NCI-H1694 treated with DMSO at 0.1 percent for 48 hours (cell line): ENCODE results near the gene ZNF217.
"Not testable (repeated sequence)": the region's sequence is repeated elsewhere in the genome, so short reads cannot be mapped to it uniquely, and the experiment has no call there.

Experiments used
- DNase-seq: peaks from one replicate; lab custom pipeline; 2025; lab: John Stamatoyannopoulos, UW

ZNF217 gene

DNA sequence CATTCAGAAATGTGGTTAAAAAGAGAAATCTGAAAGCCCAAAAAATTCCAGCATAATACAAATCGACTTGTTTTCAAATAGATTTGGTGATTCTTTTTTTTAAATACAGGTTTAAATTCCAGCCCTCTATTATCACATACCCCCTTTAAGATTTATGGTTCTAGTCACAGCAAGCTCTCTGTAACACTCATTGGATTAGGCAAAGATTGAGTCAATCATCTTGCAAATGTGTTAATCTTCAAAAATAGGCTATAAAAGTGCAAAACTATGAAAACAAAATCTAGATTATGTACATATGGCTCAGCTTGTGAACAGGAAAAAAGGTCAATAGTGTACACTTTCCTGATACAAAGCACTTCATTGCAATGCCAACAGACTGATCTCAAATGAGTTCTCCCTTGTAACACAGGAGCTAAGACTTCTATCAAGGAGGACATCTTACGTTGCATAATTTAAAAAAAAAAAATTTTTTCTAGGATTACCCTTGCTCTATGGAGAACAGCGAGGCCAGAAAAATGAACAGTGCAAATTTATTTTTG lies 26.2 kb downstream of the ZNF217 start:
- DNase-seq = no peak

DNA sequence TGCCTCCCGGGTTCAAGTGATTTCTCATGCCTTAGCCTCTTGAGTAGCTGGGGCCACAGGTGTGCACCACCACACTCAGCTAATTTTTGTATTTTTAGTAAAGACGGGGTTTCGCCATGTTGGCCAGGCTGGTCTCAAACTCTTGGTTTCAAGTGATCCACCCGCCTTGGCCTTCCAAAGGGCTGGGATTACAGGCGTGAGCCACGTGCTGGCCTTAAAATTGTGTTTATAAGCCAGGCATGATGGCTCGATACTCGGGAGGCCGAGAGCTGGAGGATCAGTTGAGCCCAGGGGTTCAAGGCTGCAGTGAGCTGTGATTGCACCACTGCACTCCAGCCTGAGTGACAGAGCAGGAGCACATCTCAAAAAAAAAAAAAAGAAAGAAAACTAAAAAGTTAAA lies 27.0 kb downstream of the ZNF217 start:
- not testable (repeated sequence) for DNase-seq

DNA sequence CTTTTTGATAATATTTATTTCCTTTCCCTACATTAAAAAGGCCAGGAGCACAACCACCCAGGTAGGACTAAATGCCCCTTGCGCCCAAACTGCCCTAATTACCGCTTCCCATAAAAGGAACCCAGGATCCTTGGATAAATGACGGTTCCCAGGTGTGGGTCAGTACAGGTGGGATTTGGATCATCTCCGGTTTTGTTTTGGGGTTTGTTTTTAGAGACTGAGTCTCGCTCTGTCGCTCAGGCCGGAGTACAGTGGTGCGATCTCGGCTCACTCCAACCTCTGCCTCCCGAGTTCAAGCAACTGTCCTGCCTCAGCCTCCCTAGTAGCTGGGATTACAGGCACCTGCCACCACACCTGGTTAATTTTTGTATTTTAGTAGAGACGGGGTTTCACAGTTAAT lies 28.4 kb downstream of the ZNF217 start:
- DNase-seq = no peak

DNA sequence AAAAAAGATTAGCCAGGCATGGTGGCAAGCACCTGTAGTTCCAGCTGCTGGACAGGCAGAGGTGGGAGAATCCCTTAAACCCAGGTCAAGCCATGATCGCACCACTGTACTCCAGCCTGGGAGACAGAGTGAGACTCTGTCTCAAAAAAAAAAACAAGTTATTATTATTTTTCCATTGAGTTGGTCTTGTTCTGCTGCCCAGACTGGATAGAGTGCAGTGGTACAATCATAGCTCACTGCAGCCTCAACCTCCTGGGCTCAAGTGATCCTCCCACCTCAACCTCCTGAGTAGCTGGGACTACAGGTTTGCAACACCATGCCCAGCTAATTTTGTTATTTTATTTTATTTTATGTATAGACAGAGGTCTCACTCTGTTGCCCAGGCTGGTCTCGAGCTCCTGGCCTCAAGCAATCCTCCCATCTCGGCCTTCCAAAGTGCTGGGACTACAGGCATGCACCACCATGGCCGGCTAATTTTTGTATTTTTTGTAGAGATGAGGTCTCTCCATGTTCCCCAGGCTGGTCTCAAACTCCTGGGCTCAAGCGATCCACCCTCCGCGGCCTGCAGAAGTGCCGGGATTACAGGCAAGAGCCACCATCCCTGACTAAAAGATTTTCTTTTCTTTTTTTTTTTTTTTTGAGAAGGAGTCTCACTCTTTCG lies 31.4 kb downstream of the ZNF217 start:
- not testable (repeated sequence) for DNase-seq

DNA sequence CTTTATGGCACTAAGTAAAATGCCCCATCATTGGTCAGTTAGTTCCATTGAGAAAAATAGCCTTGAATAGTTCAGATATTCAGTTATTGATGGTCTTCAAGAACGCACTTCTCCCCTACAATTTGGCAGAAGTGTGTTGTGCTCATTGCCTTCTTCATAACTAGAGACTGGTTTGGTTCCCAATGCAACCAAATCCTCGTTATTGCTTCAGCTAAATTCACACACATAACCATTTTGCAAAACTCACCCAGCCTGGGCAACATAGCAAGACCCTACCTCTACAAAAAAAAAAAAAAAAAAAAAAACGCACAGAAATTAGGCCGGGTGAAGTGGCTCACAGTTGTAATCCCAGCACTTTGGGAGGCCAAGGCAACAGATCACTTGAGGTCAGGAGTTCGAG lies 32.1 kb downstream of the ZNF217 start:
- DNase-seq = no peak

DNA sequence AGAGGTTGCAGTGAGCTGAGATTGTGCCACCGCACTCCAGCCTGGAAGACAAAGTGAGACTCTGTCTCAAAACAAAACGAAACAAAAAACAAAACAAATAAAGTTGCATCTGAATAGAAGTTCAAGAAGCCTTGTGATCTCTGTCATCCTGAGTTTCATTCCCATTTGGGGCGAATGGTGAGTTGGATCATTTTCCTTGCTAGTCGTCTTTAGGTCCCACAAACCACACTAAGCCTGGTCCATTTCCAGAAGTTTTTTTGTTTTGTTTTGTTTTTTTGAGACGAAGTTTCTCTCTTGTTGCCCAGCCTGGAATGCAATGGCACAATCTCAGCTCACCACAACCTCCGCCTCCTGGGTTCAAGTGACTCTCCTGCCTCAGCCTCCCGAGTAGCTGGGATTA lies 33.8 kb downstream of the ZNF217 start:
- DNase-seq = no peak

DNA sequence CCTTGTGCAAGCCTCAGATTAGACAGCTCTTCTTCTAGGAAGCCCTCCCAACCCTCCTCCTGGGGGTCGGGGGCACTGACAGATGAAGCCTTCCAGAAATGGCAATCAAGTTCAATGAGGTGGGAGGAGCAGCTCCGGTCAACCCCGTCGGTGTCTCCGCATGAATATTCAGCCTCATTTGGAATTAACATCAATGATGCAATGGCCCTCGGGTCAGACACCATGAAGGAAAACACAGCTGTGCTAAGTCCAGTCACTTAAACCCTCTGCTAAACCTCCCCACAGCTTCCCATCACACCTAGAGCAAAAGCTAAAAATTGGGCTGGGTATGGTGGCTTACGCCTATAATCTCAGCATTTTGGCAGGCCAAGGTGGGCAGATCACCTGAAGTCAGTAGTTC lies 36.5 kb downstream of the ZNF217 start:
- DNase-seq = no peak

DNA sequence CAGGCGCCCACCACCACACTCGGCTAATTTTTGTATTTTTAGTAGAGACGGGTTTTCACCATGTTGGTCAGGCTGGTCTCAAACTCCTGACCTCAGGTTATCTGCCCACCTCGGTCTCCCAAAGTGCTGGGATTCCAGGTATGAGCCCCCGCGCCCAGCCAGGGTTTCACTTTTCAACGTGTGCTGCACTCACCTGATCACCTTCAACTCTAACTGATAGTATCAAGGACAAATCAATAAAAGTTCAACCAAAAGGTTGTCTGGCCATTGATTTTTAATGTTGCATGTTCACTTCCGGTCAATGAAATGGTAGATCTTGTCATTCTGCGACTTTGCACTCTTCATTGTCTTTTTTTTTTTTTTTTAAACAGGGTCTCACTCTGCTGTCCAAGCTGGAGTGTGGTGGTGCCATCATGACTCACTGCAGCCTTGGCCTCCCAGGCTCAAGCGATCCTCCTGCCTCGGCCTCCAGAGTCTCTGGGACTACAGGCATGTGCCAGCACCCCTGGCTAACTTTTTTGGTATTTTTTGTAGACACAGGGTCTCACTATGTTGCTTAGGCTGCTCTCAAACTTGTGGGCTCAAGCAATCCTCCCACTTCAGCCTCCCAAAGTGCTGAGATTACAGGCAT lies 37.3 kb downstream of the ZNF217 start:
- DNase-seq = no peak

DNA sequence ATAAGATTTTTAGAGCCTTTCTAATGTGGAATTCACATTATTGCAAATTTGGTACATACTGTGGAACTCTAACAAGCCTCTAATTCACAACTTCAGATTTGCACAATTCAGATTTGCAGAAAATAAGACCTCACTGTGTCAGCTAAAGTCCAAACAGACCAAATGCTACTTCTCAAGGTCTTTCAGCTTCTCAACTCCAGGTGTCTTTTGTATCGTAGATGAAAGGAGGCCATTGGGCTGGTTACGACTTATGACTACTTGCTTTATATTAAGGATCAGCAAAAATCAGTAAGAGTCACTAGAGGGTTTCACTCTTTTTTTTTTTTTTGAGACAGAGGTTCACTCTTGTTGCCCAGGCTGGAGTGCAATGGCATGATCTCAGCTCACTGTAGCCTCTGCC lies 37.8 kb downstream of the ZNF217 start:
- no peak for DNase-seq

DNA sequence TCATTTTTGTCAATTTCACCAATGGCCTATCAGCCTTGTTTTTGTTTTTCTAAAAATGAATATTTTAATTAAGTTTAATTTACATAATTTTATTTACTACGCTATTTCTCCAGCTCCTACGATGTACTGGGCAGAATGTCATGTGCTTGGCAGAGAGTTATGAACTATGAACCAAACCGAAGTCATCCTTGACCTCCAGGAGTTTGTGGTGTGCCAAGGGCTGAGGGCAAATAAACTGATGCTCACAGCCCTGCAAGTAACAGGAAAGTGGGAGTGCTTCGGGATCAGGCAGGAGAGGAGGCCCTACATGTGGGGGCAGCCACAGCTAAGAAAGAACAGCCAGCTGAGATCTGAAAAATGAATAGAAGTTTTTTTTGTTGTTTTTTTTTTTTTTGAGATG lies 38.6 kb downstream of the ZNF217 start:
- DNase-seq = no peak

DNA sequence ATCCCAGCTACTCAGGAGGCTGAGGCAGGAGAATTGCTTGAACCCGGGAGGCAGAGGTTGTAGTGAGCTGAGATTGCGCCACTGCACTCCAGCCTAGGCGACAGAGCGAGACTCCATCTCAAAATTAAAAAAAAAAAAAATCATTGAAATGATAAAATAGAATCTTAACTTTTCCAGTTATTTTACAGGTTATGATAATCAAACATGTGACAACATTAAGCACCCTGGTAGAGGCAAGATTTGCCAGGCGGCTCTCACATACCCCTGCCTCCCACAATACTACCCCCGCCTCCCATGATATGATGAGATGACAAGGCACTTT lies 41.1 kb downstream of the ZNF217 start:
- not testable (repeated sequence) for DNase-seq

DNA sequence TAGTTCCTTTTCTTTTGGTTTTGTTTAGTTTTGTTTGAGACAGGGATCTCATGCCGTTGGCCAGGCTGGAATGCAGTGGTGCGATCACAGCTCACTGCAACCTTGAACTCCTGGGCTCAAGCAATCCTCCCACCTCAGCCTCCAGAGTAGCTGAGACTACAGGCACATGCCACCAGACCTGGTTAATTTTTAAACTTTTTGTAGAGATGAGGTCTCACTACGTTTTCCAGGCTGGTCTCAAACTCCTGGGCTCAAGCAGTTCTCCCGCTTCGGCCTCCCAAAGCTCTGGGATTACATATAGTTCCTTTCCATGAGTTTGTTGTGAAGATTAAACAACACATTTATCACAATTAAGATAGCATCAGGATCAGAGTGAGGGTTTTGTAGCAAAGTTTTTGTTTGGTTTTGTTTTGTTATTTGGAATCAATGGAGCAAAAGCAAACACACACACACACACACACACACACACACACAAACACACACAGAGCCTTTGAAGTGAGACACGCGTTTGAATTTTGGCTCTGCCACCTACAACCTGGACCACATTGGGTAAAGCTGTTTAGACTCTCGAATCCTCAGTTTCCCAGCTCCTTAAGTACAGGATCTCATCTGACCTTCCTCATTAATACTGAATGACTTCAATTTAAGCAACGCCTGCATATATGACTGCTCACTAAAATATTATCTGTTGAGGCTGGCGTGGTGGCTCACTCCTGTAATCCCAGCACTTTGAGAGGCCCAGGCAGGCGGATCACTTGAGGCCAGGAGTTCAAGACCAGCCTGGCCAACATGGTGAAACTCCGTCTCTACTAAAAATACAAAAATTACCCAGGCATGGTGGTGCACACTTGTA lies 41.7 kb downstream of the ZNF217 start:
- not testable (repeated sequence) for DNase-seq

DNA sequence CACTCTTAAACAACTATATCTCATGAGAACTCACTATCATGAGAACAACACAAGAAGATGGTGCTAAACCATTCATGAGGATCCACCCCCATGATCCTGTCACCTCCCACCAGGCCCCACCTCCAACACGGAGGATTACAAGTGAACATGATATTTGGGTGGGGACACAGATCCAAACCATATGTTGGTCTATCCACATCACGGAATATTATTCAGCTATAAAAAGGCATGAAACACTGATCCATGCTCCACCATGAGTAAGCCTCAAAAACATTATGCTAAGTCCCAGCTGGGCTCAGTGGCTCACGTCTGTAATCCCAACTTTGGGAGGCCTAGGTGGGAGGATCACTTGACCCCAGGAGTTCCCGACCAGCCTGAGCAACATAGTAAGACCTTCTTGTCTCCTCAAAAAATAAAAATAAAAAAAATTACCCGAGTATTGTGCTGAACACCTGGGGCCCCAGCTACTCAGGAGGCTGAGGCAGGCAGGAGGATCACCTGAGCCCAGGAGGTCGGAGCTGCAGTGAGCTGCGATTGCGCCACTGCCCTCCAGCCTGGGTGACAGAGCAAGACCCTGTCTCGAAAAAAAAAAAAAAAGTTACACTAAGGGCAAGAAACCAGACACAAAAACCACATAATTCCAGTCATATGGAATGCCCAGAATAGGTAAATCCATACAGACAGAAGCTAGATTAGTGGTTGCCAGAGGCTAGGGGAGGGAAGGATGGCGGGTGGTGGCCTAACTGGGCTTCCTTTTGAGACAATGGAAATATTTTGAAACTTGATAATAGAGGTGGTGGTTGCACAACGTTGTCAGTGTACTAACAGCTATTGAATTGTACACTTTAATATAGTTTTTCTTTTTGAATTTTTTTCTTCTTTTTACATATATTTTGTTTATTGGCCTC lies 43.1 kb downstream of the ZNF217 start:
- no peak for DNase-seq

DNA sequence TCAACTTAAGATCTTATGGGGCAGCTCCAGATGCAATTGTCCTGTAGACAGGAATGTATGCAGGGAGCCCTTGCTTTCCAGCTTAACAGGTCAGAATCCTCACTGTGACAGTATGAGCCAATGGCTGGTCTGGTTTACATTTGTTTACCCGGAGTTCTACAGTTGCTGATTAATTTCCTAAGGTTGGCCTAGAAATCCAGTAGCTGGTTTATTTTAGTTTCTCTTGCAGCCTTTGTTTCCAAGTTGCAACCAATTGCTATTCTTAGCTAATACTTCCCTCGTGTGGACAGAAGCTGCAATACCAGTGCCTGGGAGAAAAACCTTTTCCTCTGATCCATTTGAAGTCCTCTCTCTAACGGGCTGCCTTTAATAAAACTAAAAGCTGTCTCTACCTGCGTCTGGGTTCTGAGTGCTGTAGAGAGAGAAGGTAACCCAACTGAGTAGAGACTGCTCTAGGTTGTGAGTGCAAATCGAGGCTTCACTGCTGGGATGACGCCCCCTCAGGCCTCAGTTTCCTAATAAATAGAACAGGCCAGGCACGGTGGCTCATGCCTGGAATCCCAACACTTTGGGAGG lies 45.9 kb downstream of the ZNF217 start:
- peak; percentile 77 for DNase-seq

DNA sequence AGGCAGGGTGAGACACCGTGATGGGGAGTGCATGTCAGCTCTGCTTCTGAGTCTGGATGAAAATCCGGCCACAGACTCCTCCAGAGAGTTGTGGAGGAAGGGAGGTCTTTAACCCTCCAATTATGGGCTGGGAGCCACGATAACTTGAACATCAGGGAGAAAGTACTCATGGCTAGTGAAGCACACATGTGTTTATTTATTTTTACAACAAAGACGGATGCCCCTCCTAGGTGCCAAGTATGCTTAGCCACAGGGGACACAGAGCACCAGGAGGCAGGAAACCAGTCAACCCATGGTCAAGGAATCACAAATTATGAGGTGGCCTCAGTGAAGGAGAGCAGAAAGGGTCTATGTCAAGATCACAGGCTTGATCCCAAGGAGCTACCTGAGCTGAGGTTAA lies 54.1 kb downstream of the ZNF217 start:
- DNase-seq = no peak

DNA sequence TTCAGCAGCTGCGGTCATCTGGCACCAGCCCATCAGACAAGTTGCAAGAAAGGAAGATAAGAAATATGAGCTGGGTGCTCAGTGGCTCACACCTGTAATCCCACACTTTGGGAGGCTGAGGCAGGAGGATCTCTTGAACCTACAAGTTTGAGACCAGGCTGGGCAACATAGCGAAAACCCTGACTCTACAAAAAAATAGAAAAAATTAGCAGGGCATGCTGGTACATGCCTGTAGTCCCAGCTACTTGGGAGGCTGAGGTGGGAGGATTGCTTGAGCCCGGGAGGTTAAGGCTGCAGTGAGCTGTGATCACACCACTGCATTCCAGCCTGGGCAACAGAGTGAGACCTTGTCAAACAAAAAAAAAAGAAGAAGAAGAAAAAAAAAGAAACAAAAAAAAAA lies 57.3 kb downstream of the ZNF217 start:
- DNase-seq = not testable (repeated sequence)

DNA sequence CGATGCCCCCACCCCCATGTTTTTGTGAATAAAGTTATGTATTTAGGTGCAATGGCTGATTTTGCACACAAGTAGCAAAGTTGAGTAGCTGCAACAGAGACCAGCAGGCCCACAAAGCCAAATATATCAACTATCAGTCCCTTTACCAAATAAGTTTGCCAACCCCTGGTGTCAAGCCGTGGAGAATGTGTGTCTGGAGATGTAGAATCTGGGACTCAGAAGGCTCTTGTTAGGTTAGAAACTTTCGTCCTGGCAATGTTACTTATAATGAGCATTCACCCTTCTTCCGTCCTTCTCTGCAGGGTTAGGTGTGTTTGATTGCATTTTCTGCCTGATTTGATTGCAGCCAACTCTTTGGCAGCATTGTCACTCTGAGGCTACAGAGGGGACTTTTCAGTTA lies 57.8 kb downstream of the ZNF217 start:
- DNase-seq = no peak

DNA sequence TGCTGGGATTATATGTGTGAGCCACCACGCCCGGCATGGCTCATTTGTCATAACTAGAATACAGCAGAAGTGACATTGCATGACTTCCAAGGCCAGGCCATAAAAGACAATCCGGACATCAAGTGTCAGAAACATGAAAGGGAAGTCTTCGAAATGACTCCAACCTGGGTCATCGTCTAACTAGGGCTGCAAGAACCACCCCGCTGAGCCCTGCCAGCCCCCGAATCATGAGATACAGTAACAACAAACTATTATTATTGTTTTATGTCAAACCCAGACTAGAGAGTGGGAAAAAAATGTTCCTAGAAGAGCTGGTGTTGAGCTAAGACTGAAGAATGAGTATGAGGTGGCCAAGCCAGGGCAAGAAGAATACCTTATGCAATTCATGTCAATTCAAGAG lies 59.6 kb downstream of the ZNF217 start:
- no peak for DNase-seq

DNA sequence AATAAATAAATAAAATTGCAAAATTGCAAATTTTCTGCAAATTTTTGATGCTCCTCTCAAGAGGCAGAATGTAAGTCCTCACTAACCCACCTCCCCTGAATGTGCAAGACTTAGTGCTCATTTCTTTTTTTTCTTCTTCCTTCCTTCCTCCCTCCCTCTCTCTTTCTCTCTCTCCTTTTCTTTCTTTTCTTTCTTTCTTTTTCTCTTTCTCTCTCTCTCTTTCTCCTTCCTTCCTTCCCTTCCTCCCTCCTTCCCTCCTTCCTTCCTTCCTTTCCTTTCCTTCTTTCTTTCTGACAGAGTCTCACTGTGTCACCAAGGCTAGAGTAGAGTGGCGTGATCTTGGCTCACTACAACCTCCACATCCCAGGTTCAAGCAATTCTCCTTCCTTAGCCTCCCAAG lies 60.1 kb downstream of the ZNF217 start:
- no peak for DNase-seq

DNA sequence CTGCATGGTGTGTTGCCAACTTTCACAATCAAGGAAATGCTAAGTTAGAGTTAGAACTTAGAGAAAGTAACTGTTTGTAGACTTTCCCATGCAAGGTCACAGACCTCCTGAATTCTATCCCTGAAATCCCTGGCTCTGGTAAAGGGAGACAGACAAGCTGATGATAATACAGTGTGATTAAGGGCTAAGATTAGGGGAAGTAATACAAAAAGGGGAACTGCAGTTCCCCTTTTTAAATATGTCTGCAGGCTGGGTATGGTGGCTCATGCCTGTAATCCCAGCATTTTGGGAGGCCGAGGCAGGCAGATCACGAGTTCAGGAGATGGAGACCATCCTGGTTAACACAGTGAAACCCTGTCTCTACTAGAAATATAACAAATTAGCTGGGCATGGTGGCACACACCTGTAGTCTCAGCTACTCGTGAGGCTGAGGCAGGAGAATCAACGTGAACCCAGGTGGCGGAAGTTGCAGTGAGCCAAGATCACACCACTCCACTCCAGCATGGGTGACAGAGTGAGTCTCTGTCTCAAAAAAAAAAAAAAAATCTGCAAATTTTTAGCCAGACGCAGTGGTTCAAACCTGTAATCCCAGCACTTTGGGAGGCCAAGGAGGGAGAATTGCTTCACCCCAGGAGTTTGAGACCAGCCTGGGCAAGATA lies 60.9 kb downstream of the ZNF217 start:
- DNase-seq = not testable (repeated sequence)

DNA sequence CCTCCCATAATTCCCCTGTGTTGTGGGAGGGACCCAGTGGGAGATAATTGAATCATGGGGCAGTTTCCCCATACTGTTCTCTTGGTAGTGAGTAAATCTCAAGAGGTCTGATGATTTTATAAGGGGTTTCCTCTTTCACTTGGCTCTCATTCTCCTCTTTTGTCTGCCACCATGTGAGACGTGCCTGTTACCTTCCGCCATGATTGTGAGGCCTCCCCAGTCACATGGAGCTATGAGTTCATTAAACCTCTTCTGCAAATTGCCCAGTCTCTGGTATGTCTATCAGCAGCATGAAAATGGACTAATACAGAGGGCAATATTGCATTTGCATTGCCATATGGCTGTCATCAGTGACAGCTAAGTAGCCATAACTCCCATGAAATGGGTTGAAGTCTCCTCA lies 63.2 kb downstream of the ZNF217 start:
- DNase-seq = no peak
